Activated T-helper 1 cell treated with anti-CD3 and anti-CD28 coated beads, Interleukin-12 subunit alpha, Interleukin-12 subunit beta, Interleukin-2, Interleukin-4 antibody, amounts not matched to agents 30 ng/mL and 10 ng/mL and 1 ng/mL, durations not matched to agents 14 hours and 24 hours and 36 hours (primary cell): ENCODE results near the gene PRC1. TPM values are rescaled to one million over a fixed set of nuclear protein-coding genes. Genes with fewer than 3 reads are reported as not detected.

Source experiments
- DNase-seq: peaks from one replicate; pipeline ENCODE4 v3.0.0; 2021; ENCODE audit warnings: low spot score
- H3K27ac Mint-ChIP-seq: one replicate; pipeline ENCODE4 v1.8.0; 2021; ENCODE audit warnings: mild to moderate bottlenecking, mixed read lengths
- H3K27me3 Mint-ChIP-seq: one replicate; pipeline ENCODE4 v1.8.0; 2022; ENCODE audit warnings: mild to moderate bottlenecking, moderate library complexity, mixed read lengths; ENCODE audit not compliant: insufficient read depth
- H3K36me3 Mint-ChIP-seq: one replicate; pipeline ENCODE4 v1.8.0; 2021; ENCODE audit warnings: low read depth, mixed read lengths
- H3K4me1 Mint-ChIP-seq: one replicate; pipeline ENCODE4 v1.8.0; 2021; ENCODE audit warnings: low read depth, mixed read lengths
- H3K4me3 Mint-ChIP-seq: one replicate; pipeline ENCODE4 v1.8.0; 2021; ENCODE audit warnings: mild to moderate bottlenecking, moderate library complexity, mixed read lengths
- H3K9me3 Mint-ChIP-seq: one replicate; pipeline ENCODE4 v1.8.0; 2021; ENCODE audit warnings: mixed read lengths
- intact Hi-C: fragments of 100-400 bp; cut with micrococcal nuclease; formaldehyde crosslinking; loops from one replicate; pipeline ENCODE4 v1.15.1; 2024
- total RNA-seq: library from RNA; stranded (reverse); gene quantifications from 2 replicates; pipeline ENCODE4 v1.2.3, GENCODE V29; 2022

PRC1 gene
- total RNA-seq, 1 donor from 2014 or later = 78.4 TPM

DNA sequence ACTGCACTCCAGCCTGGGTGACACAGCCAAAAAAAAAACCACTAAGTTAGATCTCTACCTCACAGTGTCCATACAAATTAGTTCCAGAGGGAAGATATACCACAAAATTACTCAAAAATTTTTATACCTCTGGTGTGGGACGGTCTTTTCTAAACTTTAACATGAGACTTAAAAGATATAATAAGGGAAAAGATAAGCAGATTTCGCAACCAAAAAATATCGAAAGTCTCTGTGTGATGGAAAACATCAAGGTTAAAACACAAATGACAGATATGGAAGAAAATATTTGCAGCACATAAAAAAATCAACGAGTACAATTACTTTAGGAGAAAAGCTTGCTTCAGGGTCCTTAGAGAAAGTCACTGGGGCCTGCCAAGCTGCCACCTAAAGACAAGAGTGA, 72.4 kb downstream of the PRC1 start:
- H3K4me1 Mint-ChIP-seq = peaks cover 46% of the 10 kb centered on the region
- no peak overlapping the region for H3K27ac Mint-ChIP-seq
- H3K36me3 Mint-ChIP-seq = peaks cover 54% of the 10 kb centered on the region

DNA sequence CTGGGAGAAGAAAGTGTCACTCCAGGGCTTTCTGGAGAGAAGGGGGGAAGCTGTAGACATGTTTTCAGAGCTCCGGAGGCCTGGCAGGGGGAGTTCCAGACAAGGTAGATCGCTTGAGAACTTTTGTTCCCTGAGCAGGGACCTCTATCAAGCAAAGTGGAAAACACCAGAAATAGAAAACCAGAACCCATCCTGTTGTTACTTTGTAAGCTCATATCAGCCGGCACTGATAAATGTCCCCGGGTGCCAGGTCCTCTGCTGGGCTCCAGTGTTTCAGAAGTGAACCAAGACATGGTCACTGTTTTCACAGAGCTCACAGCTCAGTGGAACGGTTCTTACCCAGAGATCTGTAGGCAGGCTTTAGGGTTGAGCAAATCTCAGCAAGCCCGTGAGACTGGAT, 75.5 kb downstream of the PRC1 start:
- Mint-ChIP-seq H3K27me3 (no peaks in the 10 kb centered on the region), H3K27ac (no peak overlapping the region), H3K4me1 (peaks cover 30% of the 10 kb centered on the region), H3K36me3 (peaks cover 63% of the 10 kb centered on the region), H3K9me3 (no peaks in the 10 kb centered on the region), H3K4me3 (no peak overlapping the region)
- DNase-seq = no peak
- intact Hi-C loops = no loop called here

More for the DNA sequence above, 72.4 kb downstream of the PRC1 start:
- intact Hi-C loops = loop anchor here (2.0 kb wide), 2 partner anchors 19 to 77 kb away; partner anchors contain the start of gene MAN2A2
- Mint-ChIP-seq H3K4me3 (no peak overlapping the region), H3K9me3 (no peaks in the 10 kb centered on the region), H3K27me3 (no peaks in the 10 kb centered on the region)
- no peak for DNase-seq

DNA sequence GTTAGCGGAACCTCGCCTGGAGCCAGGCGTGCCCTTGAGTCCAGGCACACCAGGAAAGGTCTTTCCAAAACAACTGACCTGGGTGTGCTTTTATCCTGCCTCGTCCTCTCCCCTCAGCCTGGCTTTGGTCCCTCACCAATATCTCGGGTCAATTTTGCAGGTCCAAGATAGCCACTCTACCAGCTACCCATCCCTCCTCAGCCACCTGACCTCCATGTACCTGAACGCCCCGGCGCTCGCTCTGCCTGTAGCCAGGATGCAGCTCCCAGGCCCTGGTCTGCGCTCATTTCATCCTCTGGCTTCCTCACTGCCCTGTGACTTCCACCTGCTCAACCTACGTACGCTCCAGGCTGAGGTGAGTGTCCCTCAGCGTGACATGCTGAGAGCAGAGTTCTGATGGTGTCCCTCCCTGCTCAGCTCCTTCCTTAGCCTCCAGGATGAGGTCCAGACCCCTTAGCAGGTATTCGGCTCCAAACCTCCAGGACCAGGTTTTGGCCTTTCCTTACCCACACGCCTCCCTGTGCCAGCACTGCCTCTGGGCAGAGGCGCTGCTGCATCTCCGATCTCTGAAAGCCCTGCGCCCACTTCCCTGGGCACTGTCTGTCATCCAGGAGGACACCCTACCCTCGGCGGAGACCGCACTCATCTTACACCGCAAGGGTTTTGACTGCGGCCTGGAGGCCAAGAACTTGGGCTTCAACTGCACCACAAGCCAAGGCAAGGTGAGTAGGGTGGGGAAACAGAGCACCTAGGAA, 76.1 kb downstream of the PRC1 start:
- H3K36me3 Mint-ChIP-seq = peaks cover 66% of the 10 kb centered on the region
- intact Hi-C loops = no loop called here
- peaks cover 24% of the 10 kb centered on the region for H3K4me1 Mint-ChIP-seq
- no peaks in the 10 kb centered on the region for H3K27me3 Mint-ChIP-seq
- H3K4me3 Mint-ChIP-seq = no peak overlapping the region
- no peak overlapping the region for H3K27ac Mint-ChIP-seq
- DNase-seq = no peak
- no peaks in the 10 kb centered on the region for H3K9me3 Mint-ChIP-seq

DNA sequence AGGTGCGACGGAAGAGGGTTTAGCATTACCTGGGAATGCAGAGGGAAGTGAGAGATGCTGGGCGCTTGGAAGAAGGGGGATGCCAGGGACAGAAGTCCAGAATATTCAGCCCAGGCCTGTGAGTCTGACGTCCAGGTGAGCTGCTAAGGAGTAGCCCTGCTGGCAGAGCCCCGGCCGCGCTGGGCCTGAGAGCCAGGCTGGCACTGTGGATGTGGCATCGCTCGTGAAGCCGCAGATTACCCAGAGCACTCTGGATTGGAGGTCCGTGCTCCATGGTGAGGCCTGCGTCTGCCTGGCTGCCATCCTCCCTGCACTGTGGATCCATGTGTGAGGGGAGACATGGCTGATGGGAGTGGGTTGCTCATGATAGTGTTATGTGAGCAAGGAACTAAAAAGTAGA, 76.8 kb downstream of the PRC1 start:
- intact Hi-C loops = no loop called here
- H3K27ac Mint-ChIP-seq = no peak overlapping the region
- no peaks in the 10 kb centered on the region for H3K9me3 Mint-ChIP-seq
- H3K4me3 Mint-ChIP-seq = no peak overlapping the region
- peaks cover 70% of the 10 kb centered on the region for H3K36me3 Mint-ChIP-seq
- no peak for DNase-seq
- H3K4me1 Mint-ChIP-seq = peaks cover 18% of the 10 kb centered on the region
- no peaks in the 10 kb centered on the region for H3K27me3 Mint-ChIP-seq

DNA sequence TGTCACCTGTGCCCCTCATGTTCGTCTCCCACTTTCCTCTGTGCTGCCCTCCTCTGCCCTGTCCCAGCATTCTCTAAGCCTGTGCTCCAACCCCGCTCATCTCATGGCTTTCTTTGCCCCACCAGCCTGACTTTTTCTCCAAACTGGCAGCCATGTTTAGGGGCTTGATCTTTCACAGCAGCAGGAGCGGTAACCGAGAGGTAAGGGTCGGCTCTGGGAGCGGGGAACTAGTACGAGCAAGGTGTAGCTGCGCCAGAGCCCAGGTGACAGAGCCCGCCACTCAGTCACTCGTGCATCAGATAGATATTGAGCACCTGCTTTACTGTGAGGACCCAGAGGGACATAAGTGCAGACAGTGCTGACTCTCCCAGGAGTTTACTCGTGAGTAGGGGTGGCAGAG, 77.9 kb downstream of the PRC1 start:
- Mint-ChIP-seq H3K4me3 (no peak overlapping the region), H3K4me1 (peaks cover 9% of the 10 kb centered on the region), H3K36me3 (peaks cover 65% of the 10 kb centered on the region), H3K27ac (no peak overlapping the region), H3K27me3 (no peaks in the 10 kb centered on the region), H3K9me3 (no peaks in the 10 kb centered on the region)
- no peak for DNase-seq
- intact Hi-C loops = no loop called here

Other genes starting within 250 kb of the PRC1 start
- gene FURIN, start 125.9 kb downstream of the PRC1 start, total RNA-seq = 530 and 545 TPM in 2 replicates
- 45.4 and 57.1 TPM in 2 replicates for gene FES, start 110.0 kb downstream of the PRC1 start, total RNA-seq
- 228 and 239 TPM in 2 replicates for gene MAN2A2, start 91.2 kb downstream of the PRC1 start, total RNA-seq
- gene HDDC3, start 62.0 kb downstream of the PRC1 start, total RNA-seq = 38.8 and 39.0 TPM in 2 replicates
- 60.5 and 68.6 TPM in 2 replicates for gene UNC45A, start 59.2 kb downstream of the PRC1 start, total RNA-seq
- gene RCCD1, start 39.7 kb downstream of the PRC1 start, total RNA-seq = 26.4 and 27.2 TPM in 2 replicates
- gene VPS33B, start 28.1 kb upstream of the PRC1 start, total RNA-seq = 20.8 and 20.9 TPM in 2 replicates
- gene SV2B, start 105.7 kb upstream of the PRC1 start, total RNA-seq = 0.08 and 0.12 TPM in 2 replicates